BE2C (cell line): ENCODE measurements around the gene TBC1D2B.
"Not testable (repeated sequence)": the region's sequence is repeated elsewhere in the genome, so short reads cannot be mapped to it uniquely, and the experiment has no call there.

ENCODE experiments used
- DNase-seq: peaks from one replicate; pipeline ENCODE4 v3.0.0-alpha.2; 2020
- H3K27me3 ChIP-seq: fragments of 250-450 bp; sonication (Bioruptor Pico); 2 replicates; pipeline ENCODE4 v1.5.1; 2020; ENCODE audit warnings: mild to moderate bottlenecking
- H3K36me3 ChIP-seq: fragments of 250-450 bp; sonication (Bioruptor Pico); 2 replicates; pipeline ENCODE4 v1.5.1; 2020; ENCODE audit warnings: mild to moderate bottlenecking
- H3K4me1 ChIP-seq: fragments of 250-450 bp; sonication (Bioruptor Pico); 2 replicates; pipeline ENCODE4 v1.5.1; 2020
- H3K4me3 ChIP-seq: 2 replicates; pipeline ENCODE4 v1.5.1; 2011; ENCODE audit warnings: low read depth, low read length
- H3K9me3 ChIP-seq: fragments of 250-450 bp; sonication (Bioruptor Pico); 2 replicates; pipeline ENCODE4 v1.5.1; 2020
- CTCF ChIP-seq: IDR thresholded peaks from 2 replicates; pipeline ENCODE4 v1.5.1; 2012; ENCODE audit warnings: mild to moderate bottlenecking, low read depth, low read length

Gene TBC1D2B

GRCh38 chr15:77951105-77951786 is 126.3 kb downstream of the TBC1D2B start:
- not testable (repeated sequence) for H3K27me3 ChIP-seq, DNase-seq, H3K4me1 ChIP-seq, H3K4me3 ChIP-seq, H3K36me3 ChIP-seq, H3K9me3 ChIP-seq

GRCh38 chr15:77950470-77950869 is 127.0 kb downstream of the TBC1D2B start:
- H3K27me3 ChIP-seq, H3K36me3 ChIP-seq, H3K4me3 ChIP-seq, H3K4me1 ChIP-seq, H3K9me3 ChIP-seq, DNase-seq: not testable (repeated sequence)

- no peaks in the 10 kb centered on the region for H3K27me3 ChIP-seq
- H3K4me1 ChIP-seq, result no peaks in the 10 kb centered on the region
- no peaks in the 10 kb centered on the region for H3K9me3 ChIP-seq
- no peak overlapping the region for H3K4me3 ChIP-seq
- H3K36me3 ChIP-seq, result no peaks in the 10 kb centered on the region
- DNase-seq, result no peak
- no peak for TF ChIP-seq CTCF
Measured at GRCh38 chr15:77945566-77945965, 131.9 kb downstream of the TBC1D2B start.
